ENCODE data around the gene HES4.

DNA sequence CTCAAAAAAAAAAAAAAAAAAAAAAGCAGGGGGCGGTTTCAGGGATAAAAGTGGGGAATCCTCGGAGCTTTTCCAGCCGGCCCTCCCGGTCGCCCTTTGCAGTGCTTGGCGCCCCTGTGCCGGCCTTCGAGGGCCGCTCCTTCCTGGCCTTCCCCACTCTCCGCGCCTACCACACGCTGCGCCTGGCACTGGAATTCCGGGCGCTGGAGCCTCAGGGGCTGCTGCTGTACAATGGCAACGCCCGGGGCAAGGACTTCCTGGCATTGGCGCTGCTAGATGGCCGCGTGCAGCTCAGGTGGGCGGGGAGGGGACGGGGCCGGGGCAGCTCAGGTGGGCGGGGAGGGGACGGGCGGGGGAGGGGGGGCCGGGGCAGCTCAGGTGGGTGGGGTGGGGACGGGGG lies 48.9 kb upstream of the HES4 start:
- no peak for TF ChIP-seq TEAD4 (IDR thresholded peaks at IDR 0.05; ENCODE audit: borderline replicate concordance, insufficient read depth)
- no peak for TF ChIP-seq SIN3A (IDR thresholded peaks at IDR 0.05; ENCODE audit: borderline replicate concordance, low read depth, low read length)
- TF ChIP-seq, protein P1, sequence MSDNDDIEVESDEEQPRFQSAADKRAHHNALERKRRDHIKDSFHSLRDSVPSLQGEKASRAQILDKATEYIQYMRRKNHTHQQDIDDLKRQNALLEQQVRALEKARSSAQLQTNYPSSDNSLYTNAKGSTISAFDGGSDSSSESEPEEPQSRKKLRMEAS (IDR thresholded peaks at IDR 0.05; ENCODE audit: low read depth) = no peak
- TF ChIP-seq, protein P2, sequence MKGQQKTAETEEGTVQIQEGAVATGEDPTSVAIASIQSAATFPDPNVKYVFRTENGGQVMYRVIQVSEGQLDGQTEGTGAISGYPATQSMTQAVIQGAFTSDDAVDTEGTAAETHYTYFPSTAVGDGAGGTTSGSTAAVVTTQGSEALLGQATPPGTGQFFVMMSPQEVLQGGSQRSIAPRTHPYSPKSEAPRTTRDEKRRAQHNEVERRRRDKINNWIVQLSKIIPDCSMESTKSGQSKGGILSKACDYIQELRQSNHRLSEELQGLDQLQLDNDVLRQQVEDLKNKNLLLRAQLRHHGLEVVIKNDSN (IDR thresholded peaks at IDR 0.05; ENCODE audit: borderline replicate concordance, low read depth) = no peak
- no peak for TF ChIP-seq POLR2AphosphoS5 (IDR thresholded peaks at IDR 0.05; ENCODE audit: low read depth, low read length)
- TF ChIP-seq RFX5 (IDR thresholded peaks at IDR 0.05; ENCODE audit: low read length) = no peak
- no peak for TF ChIP-seq MXI1 (IDR thresholded peaks at IDR 0.05; ENCODE audit: low read depth, low read length)
- no peak for TF ChIP-seq TAF1 (IDR thresholded peaks at IDR 0.05; ENCODE audit: borderline replicate concordance, low read depth, low read length)
- TF ChIP-seq RAD21 (IDR thresholded peaks at IDR 0.05; ENCODE audit: low read length) = no peak
- TF ChIP-seq, protein P3, sequence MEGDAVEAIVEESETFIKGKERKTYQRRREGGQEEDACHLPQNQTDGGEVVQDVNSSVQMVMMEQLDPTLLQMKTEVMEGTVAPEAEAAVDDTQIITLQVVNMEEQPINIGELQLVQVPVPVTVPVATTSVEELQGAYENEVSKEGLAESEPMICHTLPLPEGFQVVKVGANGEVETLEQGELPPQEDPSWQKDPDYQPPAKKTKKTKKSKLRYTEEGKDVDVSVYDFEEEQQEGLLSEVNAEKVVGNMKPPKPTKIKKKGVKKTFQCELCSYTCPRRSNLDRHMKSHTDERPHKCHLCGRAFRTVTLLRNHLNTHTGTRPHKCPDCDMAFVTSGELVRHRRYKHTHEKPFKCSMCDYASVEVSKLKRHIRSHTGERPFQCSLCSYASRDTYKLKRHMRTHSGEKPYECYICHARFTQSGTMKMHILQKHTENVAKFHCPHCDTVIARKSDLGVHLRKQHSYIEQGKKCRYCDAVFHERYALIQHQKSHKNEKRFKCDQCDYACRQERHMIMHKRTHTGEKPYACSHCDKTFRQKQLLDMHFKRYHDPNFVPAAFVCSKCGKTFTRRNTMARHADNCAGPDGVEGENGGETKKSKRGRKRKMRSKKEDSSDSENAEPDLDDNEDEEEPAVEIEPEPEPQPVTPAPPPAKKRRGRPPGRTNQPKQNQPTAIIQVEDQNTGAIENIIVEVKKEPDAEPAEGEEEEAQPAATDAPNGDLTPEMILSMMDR (IDR thresholded peaks at IDR 0.05) = no peak
- TF ChIP-seq ELF1 (IDR thresholded peaks at IDR 0.05) = no peak
- TF ChIP-seq, protein P4, sequence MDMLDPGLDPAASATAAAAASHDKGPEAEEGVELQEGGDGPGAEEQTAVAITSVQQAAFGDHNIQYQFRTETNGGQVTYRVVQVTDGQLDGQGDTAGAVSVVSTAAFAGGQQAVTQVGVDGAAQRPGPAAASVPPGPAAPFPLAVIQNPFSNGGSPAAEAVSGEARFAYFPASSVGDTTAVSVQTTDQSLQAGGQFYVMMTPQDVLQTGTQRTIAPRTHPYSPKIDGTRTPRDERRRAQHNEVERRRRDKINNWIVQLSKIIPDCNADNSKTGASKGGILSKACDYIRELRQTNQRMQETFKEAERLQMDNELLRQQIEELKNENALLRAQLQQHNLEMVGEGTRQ (IDR thresholded peaks at IDR 0.05; ENCODE audit: borderline replicate concordance, low read depth, low read length) = no peak
- no peak for TF ChIP-seq EZH2phosphoT487 (IDR thresholded peaks at IDR 0.05; ENCODE audit: borderline replicate concordance, low read depth)
- TF ChIP-seq SMC3 (IDR thresholded peaks at IDR 0.05; ENCODE audit: low read depth, low read length) = no peak
